ENCODE measurements around the gene SPI1. TPM values are rescaled to one million over a fixed set of nuclear protein-coding genes. Genes with fewer than 3 reads are reported as not detected.

SPI1 gene
- total RNA-seq, 4 donors from 2014 or later: 2.6 to 15.4 (median 8.8) TPM

DNA sequence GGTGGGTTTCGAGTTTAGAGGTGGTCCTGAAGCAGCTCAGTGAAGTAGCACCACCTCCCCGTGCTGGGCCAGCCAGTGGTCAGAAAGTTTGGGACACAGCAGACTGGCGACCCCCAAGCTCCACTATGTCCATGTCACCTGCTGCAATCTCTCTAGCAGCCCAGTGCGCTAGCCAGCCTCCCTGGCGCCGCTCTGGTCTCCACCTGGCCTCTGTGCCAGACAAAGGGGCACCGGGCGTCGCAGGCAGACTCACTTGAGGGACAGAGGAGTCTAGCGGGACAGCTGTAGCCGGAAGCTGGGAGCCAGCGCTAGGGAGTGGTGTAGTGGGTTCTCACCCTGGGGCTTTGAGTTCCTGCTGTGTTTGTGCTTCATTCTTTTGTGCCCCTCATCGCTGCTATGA is 51.3 kb downstream of the SPI1 start:
- intact Hi-C loops (cut with DNase I): no loop called here
- H3K36me3 ChIP-seq: peaks cover 0 to 34% (median 0%) of the 10 kb centered on the region in 3 donors

DNA sequence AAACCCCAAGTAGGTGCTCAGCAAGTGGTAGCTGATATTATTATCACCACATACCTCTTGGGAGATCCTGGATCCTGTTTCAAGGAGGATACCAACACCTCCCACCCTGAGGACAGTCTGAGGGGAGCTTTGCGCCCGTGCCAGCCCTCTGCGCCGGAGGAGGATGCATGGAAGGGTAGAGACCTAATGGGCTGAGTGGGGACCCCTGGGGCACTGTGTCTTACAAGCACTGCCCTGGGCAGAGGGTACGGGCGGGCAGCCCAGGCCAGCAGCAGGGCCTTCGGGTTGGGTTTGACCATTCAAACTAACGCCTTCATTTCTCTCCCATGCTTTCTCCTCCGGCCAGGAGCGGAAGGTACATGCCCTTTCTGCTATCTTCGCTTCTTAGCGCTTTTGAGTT is 52.1 kb downstream of the SPI1 start:
- peaks cover 0 to 25% (median 0%) of the 10 kb centered on the region in 3 donors for H3K4me1 ChIP-seq
- no peak overlapping the region for H3K4me3 ChIP-seq
- H3K36me3 ChIP-seq: peaks cover 0 to 39% (median 0%) of the 10 kb centered on the region in 3 donors
- H3K27me3 ChIP-seq: no peaks in the 10 kb centered on the region
- intact Hi-C loops (cut with DNase I): no loop called here
- WGBS, 2 donors: 91 to 97% methylated on average over 6 to 12 of the region's 12 CpGs
- DNase-seq: no peak
- no peaks in the 10 kb centered on the region for H3K9me3 ChIP-seq
- no peak for TF ChIP-seq POLR2A (IDR thresholded peaks at IDR 0.05)
- TF ChIP-seq, protein P1, sequence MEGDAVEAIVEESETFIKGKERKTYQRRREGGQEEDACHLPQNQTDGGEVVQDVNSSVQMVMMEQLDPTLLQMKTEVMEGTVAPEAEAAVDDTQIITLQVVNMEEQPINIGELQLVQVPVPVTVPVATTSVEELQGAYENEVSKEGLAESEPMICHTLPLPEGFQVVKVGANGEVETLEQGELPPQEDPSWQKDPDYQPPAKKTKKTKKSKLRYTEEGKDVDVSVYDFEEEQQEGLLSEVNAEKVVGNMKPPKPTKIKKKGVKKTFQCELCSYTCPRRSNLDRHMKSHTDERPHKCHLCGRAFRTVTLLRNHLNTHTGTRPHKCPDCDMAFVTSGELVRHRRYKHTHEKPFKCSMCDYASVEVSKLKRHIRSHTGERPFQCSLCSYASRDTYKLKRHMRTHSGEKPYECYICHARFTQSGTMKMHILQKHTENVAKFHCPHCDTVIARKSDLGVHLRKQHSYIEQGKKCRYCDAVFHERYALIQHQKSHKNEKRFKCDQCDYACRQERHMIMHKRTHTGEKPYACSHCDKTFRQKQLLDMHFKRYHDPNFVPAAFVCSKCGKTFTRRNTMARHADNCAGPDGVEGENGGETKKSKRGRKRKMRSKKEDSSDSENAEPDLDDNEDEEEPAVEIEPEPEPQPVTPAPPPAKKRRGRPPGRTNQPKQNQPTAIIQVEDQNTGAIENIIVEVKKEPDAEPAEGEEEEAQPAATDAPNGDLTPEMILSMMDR (IDR thresholded peaks at IDR 0.05): no peak
- H3K27ac ChIP-seq: no peak overlapping the region

More for the DNA sequence above, 51.3 kb downstream of the SPI1 start:
- no peak for TF ChIP-seq POLR2A (IDR thresholded peaks at IDR 0.05)
- TF ChIP-seq, protein P1 (IDR thresholded peaks at IDR 0.05): no peak
- DNase-seq: no peak
- WGBS, 2 donors: 92 to 93% methylated on average over 4 to 13 of the region's 13 CpGs
- Histone ChIP-seq H3K4me1 (peaks cover 0 to 33% (median 0%) of the 10 kb centered on the region in 3 donors), H3K27me3 (no peaks in the 10 kb centered on the region), H3K9me3 (no peaks in the 10 kb centered on the region), H3K27ac (no peak overlapping the region), H3K4me3 (no peak overlapping the region)

- peaks cover 0 to 39% (median 3%) of the 10 kb centered on the region in 3 donors for H3K36me3 ChIP-seq
- intact Hi-C loops (cut with DNase I): no loop called here
- no peak overlapping the region for H3K27ac ChIP-seq
- WGBS, 2 donors: 72 to 92% methylated on average over 5 to 7 of the region's 15 CpGs
- no peaks in the 10 kb centered on the region for H3K9me3 ChIP-seq
- no peak overlapping the region for H3K4me3 ChIP-seq
- no peak for DNase-seq
- no peaks in the 10 kb centered on the region for H3K27me3 ChIP-seq
- peaks cover 0 to 19% (median 0%) of the 10 kb centered on the region in 3 donors for H3K4me1 ChIP-seq
- TF ChIP-seq, protein P1 (IDR thresholded peaks at IDR 0.05): no peak
- TF ChIP-seq POLR2A (IDR thresholded peaks at IDR 0.05): no peak
Measured at GRCh38 chr11:47325271-47326041, 52.9 kb downstream of the SPI1 start.

DNA sequence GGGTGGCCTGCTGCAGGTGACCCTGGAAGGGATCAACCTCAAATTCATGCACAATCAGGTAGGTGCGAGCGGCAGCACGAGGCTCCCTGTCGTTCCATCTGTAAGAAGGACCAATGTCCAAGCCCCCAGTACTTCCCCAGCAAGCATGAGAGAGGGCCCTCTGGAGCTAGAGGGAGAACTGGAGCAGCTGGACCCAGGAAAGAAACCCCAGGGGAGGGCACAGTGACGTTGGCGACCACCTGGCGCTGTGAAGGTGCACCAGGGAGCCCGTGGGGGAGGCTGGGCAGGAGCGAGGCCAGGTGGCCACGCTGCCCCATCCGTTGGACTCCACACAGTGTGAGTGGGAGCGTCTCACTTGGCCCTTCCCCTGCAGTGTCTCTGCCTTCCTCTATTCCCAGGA is 53.8 kb downstream of the SPI1 start:
- DNase-seq: no peak
- Histone ChIP-seq H3K4me3 (no peak overlapping the region), H3K9me3 (no peaks in the 10 kb centered on the region), H3K27ac (no peak overlapping the region), H3K4me1 (peaks cover 0 to 9% (median 0%) of the 10 kb centered on the region in 3 donors), H3K36me3 (peaks cover 0 to 37% (median 12%) of the 10 kb centered on the region in 3 donors), H3K27me3 (no peaks in the 10 kb centered on the region)
- intact Hi-C loops (cut with DNase I): no loop called here
- 80 to 93% methylated on average over 5 to 8 of the region's 12 CpGs for WGBS, 2 donors
- no peak for TF ChIP-seq POLR2A (IDR thresholded peaks at IDR 0.05)
- TF ChIP-seq, protein P1 (IDR thresholded peaks at IDR 0.05): no peak

DNA sequence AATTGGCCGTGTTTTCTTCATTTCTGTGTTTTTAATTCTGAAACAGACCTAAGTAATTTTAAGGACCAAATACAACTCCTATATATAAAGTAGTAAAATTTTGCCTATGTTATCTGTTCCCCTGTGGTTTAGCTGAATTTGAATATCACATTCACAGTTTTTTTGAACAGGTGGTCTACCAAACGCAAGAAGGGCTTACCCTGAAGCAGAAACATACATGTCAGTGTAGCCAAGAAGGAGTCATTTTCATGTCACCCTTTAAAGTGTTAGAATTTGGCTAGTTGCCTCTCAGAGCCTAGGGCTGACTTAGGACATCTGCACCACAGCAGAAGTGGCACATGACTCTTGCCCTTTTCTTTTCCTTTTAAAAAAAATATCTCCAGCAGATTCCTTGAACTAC is 60.2 kb downstream of the SPI1 start:
- intact Hi-C loops (cut with DNase I): no loop called here
- TF ChIP-seq POLR2A (IDR thresholded peaks at IDR 0.05): no peak
- TF ChIP-seq, protein P1 (IDR thresholded peaks at IDR 0.05): no peak
- peaks cover 4 to 75% (median 39%) of the 10 kb centered on the region in 3 donors for H3K36me3 ChIP-seq
- WGBS, 2 donors: 93 to 94% methylated on average over 2 of the region's 2 CpGs
- no peak overlapping the region for H3K4me3 ChIP-seq
- no peaks in the 10 kb centered on the region for H3K9me3 ChIP-seq
- H3K4me1 ChIP-seq: no peaks in the 10 kb centered on the region
- no peak for DNase-seq
- no peak overlapping the region for H3K27ac ChIP-seq
- H3K27me3 ChIP-seq: no peaks in the 10 kb centered on the region

Measured in esophagus squamous epithelium (tissue), 5 donors.